PFSK-1 (cell line): ENCODE measurements around the gene LTB.

Experiments
- FOXP2 ChIP-seq: optimal IDR thresholded peaks from 2 replicates; pipeline ENCODE3; 2011; ENCODE audit warnings: borderline replicate concordance, control low read depth, inconsistent platforms; ENCODE audit not compliant: insufficient read depth; ENCODE audit errors: extremely low read length, extremely low read depth
- POLR2AphosphoS5 ChIP-seq: IDR thresholded peaks from 2 replicates; pipeline ENCODE4 v1.6.1; 2012; ENCODE audit warnings: low read depth, mild to moderate bottlenecking, control low read depth, low read length, moderate library complexity
- REST ChIP-seq, 2 experiments: IDR thresholded peaks; 2 replicates each; pipeline versions ENCODE4 v1.6.1 to v1.8.0; 2011 to 2012; ENCODE audit warnings: low read depth in 2 of 2, low read length in 2 of 2, control low read depth in 1 of 2, inconsistent platforms in 1 of 2, mild to moderate bottlenecking in 1 of 2, moderate library complexity in 1 of 2; ENCODE audit not compliant: insufficient read depth in 1 of 2
- SIN3A ChIP-seq: IDR thresholded peaks from 2 replicates; pipeline ENCODE4 v1.6.1; 2012; ENCODE audit warnings: mild to moderate bottlenecking, low read length, moderate library complexity, borderline replicate concordance; ENCODE audit not compliant: insufficient read depth
- TAF1 ChIP-seq: IDR thresholded peaks from 2 replicates; pipeline ENCODE4 v1.6.1; 2012; ENCODE audit warnings: low read length, control low read depth, borderline replicate concordance; ENCODE audit not compliant: insufficient read depth

Gene LTB

GRCh38 chr6:31579546-31580437 is 2.4 kb downstream of the LTB start:
- TF ChIP-seq FOXP2 (no peak), TAF1 (no peak), REST (IDR thresholded peaks at IDR 0.05; ENCODE audit: insufficient read depth in 1 of 2, low read depth in 2 of 2, low read length in 2 of 2) (no peak), SIN3A (no peak)

GRCh38 chr6:31579119-31579505 is 3.1 kb downstream of the LTB start:
- no peak for TF ChIP-seq SIN3A
- no peak for TF ChIP-seq REST (IDR thresholded peaks at IDR 0.05; ENCODE audit: insufficient read depth in 1 of 2, low read depth in 2 of 2, low read length in 2 of 2)
- no peak for TF ChIP-seq FOXP2
- TF ChIP-seq POLR2AphosphoS5: no peak
- no peak for TF ChIP-seq TAF1

- no peak for TF ChIP-seq POLR2AphosphoS5
- no peak for TF ChIP-seq REST (IDR thresholded peaks at IDR 0.05; ENCODE audit: insufficient read depth in 1 of 2, low read depth in 2 of 2, low read length in 2 of 2)
- TF ChIP-seq TAF1: no peak
- TF ChIP-seq FOXP2: no peak
- no peak for TF ChIP-seq SIN3A
Measured at GRCh38 chr6:31578184-31579118, 3.8 kb downstream of the LTB start.

- TF ChIP-seq SIN3A: no peak
- no peak for TF ChIP-seq POLR2AphosphoS5
- TF ChIP-seq REST (IDR thresholded peaks at IDR 0.05; ENCODE audit: insufficient read depth in 1 of 2, low read depth in 2 of 2, low read length in 2 of 2): no peak
- TF ChIP-seq FOXP2: no peak
- no peak for TF ChIP-seq TAF1
Measured at GRCh38 chr6:31577579-31577966, 4.7 kb downstream of the LTB start.
